GM04503 (cell line): ENCODE measurements around the gene ACADS.
"Not testable (repeated sequence)": the region's sequence is repeated elsewhere in the genome, so short reads cannot be mapped to it uniquely, and the experiment has no call there.

ENCODE experiments used
- DNase-seq: peaks from one replicate; pipeline ENCODE4 v3.0.0-alpha.2; 2012; ENCODE audit warnings: low read depth

The ACADS gene

DNA sequence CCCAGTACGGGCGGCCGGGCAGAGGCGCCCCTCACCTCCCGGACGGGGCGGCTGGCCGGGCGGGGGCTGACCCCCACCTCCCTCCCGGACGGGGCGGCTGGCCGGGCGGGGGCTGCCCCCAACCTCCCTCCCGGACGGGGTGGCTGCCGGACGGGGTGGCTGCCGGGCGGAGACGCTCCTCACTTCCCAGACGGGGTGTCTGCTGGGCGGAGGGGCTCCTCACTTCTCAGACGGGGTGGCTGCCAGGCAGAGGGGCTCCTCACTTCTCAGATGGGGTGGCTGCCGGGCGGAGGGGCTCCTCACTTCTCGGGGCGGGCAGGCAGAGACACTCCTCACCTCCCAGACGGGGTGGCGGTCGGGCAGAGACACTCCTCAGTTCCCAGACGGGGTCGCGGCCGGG lies 6.6 kb downstream of the ACADS start:
- not testable (repeated sequence) for DNase-seq

DNA sequence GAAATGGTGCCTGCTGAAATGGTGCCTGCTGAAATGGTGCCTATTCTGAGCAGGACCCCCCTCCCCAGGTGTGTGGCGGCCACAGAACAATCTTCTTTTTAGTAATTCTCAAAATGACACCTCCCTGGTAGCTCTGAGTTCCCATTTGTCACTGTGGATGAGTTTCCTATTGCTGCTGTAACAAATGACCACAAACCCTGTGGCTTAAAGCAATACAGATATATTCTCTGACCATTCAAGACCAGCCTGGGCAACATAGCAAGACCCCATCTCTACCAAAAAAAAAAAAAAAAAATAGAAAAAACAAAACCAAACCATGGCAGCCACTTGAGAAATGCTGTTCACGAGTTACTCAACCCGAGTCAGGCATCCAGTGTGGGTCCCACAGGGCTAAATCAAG lies 7.9 kb downstream of the ACADS start:
- no peak for DNase-seq

DNA sequence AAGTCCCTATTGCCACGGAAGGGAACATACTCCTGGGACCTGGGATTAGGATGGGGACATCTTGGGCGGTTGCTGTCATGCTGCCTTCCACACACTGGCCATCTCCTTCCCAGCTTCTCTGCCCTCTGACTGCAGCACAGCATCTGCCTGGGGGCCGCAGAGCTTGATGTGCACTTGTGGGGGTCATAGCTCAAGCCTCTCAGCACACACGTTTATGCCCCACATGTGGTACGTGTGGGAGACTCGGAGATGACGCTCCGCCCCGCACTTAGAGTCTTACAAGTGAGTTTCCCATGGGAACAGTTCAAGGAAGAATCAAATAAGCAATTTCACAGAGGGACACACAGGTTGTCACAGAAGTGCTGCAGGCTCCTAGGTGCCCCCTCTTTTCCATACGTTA lies 8.6 kb downstream of the ACADS start:
- DNase-seq: no peak

DNA sequence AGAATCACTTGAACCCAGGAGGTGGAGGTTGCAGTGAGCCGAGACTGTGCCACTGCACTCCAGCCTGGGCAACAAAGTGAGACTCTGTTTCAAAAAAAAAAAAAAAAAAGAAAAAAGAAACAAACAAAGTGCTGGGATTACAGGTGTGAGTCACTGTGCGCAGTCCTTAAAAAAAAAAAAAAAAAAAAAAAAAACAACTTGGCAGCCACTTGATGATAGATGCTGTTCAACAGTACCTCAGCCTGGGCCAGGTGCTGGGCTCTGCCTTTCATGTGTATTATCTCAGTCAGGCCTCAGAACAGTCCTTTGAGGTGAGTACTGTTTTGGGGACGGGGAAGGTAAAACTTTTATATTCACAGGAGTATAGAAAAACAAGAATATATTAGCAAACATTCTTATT lies 9.6 kb downstream of the ACADS start:
- no peak for DNase-seq

DNA sequence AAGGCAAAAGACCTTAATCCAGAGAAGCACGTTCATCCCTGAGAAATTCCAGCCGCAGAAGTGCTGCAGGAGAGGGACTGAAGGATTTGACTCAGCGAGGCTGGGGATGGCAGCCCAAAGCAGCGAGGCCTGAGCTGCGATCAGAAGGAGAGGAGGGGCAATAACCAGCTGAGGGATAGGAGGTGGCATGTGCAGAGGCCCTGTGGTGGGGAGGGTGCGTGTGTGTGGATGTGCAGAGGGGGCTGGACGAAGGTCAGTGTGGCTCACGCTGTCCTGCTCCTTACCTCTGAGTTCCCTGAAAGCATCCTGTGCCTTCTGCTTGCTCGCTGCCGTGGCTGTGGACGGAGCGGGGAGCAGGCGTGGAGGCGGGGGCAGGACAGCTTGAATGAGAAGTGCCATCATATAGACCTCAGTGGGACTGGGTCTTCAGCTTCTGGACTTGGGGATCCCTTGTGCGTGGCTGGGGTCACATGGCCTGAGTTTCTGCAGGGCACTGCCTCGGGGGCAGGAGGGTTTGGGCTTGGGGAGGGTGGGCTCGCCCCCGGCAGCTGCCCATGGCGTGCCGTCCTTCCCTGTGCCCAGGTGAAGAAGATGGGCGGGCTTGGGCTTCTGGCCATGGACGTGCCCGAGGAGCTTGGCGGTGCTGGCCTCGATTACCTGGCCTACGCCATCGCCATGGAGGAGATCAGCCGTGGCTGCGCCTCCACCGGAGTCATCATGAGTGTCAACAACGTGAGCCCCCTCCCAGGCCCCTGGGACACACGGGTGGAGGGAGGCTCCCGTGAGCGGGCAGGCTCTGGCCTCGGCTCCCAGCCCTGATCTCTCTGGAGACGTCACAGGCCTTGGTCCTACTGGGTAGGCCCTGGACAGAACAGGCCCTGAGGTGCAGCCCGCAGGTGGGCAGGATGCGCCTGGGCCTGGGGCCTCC lies 11.0 kb downstream of the ACADS start:
- no peak for DNase-seq

DNA sequence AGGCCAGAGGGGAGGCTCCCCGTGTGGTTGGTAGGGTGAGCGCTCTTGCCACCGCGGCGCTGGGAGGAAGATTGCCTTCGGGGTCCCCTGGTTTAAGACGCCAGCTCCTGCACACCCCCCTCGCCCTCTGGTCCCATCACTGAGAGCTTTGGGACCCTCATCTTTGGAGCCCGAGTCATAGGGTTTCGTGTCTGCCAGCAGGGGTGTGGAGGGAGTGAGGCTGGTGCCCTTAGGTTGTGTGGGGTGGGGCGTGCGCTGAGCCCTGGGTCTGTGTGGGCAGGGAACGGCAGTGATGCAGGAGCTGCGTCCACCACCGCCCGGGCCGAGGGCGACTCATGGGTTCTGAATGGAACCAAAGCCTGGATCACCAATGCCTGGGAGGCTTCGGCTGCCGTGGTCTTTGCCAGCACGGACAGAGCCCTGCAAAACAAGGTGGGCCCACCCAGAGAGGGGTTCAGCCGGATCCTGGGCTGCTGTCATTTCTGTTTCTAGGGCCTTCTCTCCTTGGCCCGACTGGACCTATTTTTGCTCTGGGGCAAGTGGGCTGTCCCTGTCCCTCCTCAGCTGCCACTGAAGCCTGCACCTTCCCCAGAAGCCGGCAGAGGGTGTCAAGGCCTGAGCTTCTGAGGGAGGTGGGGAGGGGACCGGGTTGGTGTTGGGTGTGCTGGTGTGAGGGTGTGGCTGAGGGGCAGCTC lies 12.1 kb downstream of the ACADS start:
- DNase-seq: no peak

DNA sequence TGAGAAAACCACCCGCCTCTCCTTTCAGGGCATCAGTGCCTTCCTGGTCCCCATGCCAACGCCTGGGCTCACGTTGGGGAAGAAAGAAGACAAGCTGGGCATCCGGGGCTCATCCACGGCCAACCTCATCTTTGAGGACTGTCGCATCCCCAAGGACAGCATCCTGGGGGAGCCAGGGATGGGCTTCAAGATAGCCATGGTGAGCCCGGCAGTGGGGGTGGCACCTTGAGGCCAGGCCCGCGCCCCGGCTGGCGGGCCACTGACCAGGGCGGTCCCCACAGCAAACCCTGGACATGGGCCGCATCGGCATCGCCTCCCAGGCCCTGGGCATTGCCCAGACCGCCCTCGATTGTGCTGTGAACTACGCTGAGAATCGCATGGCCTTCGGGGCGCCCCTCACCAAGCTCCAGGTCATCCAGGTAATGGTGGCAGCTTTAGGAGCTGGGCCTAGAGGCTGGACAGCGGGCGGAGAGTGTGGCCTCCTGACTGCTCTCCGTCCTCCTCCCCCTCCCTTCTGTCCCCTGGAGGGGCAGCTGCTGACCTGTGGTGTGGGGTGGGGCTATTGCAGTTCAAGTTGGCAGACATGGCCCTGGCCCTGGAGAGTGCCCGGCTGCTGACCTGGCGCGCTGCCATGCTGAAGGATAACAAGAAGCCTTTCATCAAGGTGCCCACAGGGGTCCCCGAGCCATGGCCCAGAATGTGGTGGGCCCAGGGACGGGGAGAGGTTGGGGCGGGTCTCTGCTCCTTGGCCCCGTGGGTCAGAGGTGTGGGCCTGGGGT lies 12.8 kb downstream of the ACADS start:
- no peak for DNase-seq

DNA sequence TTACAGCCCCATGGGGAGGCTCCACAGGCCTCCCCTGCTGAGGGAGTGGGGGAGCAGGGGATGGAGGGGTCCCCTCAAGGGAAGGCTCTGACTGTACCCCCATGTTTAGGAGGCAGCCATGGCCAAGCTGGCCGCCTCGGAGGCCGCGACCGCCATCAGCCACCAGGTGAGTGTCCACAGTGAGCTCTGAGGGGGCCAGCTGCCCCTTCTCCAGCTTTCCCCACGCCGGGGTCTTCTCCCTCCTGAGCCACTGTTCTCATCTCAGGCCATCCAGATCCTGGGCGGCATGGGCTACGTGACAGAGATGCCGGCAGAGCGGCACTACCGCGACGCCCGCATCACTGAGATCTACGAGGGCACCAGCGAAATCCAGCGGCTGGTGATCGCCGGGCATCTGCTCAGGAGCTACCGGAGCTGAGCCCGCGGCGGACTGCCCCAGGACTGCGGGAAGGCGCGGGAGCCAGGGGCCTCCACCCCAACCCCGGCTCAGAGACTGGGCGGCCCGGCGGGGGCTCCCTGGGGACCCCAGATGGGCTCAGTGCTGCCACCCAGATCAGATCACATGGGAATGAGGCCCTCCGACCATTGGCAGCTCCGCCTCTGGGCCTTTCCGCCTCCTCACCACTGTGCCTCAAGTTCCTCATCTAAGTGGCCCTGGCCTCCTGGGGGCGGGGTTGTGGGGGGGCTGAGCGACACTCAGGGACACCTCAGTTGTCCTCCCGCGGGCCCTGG lies 13.6 kb downstream of the ACADS start:
- no peak for DNase-seq

DNA sequence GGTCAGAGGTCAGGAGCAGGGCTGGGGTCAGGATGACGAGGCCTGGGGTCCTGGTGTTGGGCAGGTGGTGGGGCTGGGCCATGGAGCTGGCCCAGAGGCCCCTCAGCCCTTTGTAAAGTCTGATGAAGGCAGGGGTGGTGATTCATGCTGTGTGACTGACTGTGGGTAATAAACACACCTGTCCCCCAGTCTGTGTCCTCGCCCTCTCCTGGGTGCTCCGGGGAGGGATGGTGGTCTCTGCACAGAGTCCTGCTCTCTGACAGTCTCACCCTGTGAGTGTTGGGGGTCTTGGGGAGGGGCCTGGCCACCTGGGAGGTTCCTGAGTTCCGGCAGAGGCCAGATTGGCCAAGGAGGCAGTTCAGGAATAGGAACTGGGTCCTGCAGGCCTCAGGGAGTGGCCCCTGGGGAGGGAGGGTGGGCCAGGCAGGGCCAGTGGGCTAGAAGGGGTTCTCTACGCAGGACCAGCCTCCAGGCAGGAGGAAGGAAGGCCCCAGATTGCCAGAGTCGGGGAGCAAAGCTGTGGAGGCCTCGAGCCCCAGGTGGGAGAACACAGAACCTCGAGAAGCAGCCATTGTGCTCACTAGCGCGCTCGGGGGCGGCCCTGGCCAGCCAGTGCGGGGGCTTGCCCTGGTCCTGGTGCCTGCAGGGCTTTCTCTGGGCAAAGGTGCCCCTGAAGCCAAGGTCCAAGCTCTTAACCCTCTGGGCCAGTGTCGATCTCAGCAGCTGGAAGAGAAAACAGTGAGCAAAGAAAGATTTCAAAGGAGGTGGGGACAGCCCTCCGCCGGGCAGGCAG lies 14.4 kb downstream of the ACADS start:
- no peak for DNase-seq

DNA sequence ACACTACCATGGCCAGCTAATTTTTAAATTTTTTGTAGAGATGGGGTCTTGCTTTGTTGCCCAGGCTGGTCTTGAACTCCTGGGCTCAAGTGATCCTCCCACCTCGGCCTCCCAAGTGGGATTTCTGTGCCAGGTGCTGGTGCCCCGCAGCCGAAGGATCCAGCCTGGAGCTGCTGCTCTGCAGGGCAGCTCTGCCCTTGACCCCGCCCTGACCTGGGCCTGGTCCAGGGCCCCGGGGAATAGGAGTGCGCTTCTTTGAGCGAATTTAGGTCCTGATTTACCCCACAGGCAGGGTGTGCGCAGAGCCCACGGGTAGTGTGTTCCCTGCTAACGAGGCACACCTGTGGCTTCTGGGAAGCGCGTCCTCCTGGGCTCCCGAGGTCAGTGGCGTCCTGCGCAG lies 15.2 kb downstream of the ACADS start:
- DNase-seq: no peak

DNA sequence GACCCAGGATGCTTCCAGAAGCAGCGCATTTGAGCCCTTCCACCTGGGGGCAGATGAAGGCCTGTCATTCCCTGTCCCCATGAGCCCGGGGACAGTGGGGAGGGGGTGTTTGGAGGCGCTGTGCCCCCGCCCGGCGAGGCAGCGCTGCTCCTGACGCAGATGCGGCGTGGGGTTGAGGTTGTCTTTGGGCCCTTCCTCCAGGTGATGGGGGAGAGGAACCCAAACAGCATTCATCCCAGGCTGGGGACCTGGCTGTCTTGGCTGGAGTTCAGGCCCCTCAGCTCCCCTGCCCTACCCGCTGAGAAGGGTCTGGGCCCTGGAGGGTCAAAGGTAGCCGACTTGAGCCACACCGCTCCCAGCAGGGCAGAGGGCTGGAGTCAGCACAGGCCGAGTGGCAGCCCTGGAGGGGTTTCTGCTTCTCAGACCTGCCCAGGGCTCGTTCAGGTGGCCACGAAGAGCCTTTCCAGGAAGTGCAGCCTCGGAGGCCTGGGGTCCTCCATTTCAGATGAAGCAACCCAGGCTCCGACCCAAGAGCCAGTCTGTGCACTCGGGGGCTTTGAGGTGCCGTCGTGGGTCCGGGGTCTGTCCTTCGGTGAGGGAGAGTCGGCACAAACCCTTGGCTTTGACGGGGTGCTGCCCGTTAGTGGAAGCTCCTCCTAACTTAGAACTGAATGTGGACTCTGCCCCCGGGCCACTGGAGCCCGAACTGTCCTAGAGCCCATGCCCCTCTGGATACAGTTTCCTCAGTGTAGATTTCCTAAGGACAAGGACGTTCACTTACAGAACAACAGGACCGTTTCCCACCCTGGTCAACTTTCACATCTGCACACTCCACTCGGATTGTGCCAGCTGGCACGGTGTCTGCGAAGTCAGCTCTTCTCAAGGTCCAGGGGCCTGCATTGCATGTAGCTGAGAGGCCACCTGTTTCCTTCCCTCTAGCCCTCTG lies 16.1 kb downstream of the ACADS start:
- no peak for DNase-seq

DNA sequence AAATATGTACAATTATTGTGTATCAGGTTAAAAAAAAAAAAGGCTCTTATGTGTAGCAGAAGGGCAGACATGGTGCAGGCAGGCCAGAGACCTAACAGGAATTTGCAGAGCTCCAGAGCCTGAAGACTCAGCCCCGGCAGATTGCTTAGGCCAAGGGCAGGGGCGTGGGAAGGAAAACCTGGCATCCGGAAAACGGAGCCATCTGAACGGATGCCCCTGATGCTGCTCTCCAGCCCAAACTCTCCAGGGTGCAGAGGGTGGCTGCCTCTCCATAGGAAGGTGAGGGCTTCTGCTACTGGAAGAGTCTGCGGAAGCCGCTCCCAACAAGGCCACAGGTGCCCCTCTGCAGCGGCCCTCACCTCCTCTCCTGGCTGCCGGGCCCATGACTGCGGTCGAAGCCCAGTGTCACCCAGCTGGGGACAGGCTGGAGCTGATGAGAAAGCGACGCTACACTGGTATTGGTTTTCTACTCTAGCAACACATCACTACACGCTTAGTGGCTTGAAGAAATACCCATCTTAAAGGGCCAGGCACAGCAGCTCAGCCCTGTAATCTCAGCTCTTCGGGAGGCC lies 19.4 kb downstream of the ACADS start:
- DNase-seq: no peak

DNA sequence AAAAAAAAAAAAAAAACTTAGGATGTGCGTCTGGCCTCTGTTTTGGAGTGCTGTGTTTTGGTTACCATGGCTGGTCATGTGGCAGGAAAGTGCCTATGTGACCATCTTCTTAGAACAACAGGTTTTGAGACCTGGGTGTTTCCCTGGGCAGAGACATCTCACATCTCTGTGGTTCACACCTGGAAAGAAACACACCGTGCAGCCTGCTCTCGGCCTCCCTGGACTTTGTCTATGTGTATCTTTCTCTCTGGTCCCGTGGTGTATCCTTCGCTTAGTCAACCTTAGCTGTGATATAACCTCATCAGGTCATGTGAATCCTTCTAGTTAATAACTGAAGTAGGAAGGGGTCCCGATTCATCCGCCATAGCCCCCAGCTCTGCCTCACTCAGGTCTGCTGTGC lies 22.6 kb downstream of the ACADS start:
- DNase-seq: no peak

DNA sequence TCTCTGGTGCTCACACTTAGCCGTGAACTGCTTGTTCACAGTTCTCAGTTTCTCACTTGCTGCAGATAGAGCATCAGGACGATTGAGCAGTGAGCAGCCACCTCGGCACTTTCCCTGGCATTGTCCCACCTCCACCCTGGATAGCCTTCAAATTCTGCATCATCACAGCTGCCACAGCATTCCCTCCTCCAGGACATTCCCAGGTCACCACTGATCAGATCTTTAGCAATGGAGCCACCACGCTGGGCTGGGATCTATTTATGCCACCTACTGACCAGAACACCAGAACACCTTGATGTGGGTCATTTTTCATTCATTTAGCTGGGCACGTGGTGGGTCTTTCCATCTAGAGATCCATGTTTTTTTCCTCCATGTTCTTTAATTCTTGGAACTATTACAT lies 23.6 kb downstream of the ACADS start:
- no peak for DNase-seq

DNA sequence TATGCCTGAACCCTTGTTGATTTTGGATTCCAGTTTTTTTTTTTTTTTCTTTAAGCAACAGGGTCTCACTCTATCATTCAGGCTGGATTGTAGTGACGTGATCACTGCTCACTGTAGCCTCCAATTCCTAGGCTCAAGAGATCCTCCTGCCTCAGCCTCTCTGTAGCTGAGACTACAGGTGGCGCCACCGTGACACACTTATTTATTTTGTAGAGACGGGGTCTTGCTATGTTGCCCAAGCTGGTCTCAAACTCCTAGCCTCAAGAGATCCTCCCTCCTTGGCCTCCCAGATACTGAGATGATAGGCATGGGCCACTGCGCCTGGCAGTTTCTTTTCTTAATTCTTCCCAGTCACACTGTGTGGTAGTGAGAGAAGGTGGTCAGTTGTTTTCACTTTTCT lies 25.2 kb downstream of the ACADS start:
- DNase-seq: no peak

DNA sequence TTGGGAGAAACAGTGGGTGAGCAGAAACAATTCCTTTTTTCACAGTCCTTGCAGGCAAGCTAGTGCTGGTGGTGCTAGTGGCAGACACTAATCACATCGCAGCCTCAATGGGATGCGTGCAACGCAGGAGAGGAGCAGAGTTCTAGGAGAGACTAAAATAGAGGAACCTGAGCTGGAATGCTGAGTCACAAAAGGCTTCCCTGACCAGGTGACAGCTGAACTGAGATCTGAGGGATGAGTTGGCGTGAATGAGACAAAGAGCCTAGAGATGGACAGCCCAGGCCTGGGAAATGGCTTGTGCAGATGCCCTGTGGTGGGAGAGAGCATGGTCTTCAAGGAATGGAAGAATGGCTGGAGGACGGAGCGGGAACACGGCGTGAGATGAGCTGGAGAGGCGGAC lies 25.8 kb downstream of the ACADS start:
- no peak for DNase-seq

DNA sequence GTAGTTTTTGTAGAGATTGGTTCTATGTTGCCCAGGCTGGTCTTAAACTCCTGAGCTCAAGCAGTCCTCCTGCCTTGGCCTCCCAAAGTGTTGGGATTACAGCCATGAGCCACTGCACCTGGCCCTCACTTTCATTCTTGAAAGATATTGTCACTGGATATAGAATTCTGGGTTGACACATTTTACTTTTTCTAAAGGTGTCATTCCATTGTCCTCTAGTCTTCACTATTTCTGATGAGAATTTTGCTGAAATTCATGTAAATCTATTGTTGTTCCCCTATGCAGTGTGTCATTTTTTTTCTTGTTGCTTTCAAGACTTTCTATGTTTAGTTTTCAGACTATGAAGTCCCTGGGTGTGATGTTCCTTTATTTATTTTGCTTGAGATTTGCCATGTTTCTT lies 29.2 kb downstream of the ACADS start:
- DNase-seq: no peak

DNA sequence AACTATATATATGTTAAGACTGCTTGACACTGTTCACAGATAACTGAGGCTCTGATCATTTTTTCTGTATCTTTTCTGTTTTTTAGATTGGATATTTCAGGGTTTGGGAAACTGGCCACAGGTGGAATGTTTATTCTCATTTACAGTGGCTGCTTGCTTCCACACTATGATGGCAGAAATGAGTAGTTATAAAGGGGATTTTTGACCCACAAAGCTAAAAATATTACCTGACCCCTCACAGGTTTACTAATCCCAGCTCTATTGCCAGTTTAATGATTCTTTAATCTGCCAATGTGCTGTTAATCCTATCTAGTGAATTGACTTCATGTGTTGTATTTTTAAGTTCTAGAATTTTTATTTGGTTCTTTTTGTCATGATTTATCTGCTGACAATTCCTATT lies 29.6 kb downstream of the ACADS start:
- no peak for DNase-seq

DNA sequence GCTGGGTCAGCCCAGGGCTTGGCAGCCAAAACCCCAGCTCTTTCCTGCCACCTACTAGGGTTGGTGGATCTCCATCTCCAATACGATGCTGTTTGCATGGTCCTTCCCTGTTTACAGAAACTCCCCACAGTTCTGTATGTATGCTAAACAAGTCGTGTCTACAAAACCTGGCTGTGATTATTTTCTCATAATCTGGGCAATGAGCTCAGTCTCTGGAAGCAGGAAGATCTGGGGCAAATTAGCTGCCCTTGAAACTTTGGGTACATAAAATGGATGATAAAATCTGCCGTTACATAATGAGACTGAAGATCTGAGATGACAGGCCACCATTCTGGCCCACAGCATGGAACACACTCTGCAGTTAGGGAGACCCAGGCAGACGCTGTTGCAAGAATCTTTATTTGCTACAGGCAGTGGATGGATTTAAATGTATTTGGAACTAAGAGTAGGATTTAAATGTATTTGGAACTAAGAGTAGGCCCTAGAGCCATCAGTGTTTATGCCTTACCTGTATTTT lies 31.7 kb downstream of the ACADS start:
- DNase-seq: no peak

DNA sequence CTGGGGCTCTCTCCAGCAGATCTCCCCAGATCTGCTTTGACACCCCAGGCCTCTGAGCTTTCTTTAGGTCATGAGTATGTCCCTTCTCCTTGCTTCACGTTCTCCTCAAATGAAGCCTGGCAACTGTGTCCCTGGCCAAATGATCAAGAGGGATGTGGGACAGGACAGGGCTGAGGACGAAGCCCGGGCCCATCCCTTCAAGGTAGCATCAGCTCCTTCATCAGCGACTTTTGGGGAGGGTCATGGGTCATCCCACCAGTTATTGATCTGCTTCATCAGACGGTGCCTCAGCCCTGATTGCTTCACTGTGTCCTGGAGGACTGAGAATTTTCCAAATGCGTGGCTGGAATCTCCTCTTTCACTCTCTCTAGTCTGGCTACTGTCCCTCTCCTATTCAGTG lies 32.3 kb downstream of the ACADS start:
- no peak for DNase-seq
